ENCODE data around the gene CLEC12A. TPM values are rescaled to one million over a fixed set of nuclear protein-coding genes. Genes with fewer than 3 reads are reported as not detected.

CLEC12A gene
- total and polyA plus RNA-seq, 4 donors, result 2.3 to 4.7 (median 3.2) TPM

DNA sequence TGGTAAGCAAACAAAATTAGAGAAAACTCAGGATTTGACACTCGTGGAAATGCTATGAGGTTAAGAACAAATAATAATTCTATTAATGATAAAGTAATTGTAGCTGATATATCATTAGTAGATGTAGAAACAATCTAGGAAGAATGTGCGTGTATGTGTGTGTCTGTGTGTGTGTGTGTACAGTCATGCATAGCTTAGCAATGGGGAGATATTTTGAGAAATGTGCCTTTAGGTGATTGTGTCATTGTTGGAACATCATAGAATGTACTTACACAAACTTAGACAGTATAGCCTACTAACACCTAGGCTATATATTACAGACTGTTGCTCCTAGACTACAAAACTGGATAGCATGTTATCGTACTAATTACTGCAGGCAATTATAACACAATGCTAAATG, 44.3 kb upstream of the CLEC12A start:
- no peaks in the 10 kb centered on the region for H3K36me3 ChIP-seq (ENCODE audit: control insufficient read depth in 4 of 4, insufficient read depth in 3 of 4, low read depth in 1 of 4, low read length in 3 of 4)
- no peak overlapping the region for H3K9ac ChIP-seq (ENCODE audit: low read depth in 1 of 2, low read length in 2 of 2)
- WGBS, result 86% methylated on average over 3 of the region's 3 CpGs
- no peak for DNase-seq (ENCODE audit: low spot score)
- TF ChIP-seq JUND (IDR thresholded peaks at IDR 0.05), result no peak
- no peak for TF ChIP-seq FOXA1 (IDR thresholded peaks at IDR 0.05)
- H3K9me3 ChIP-seq (ENCODE audit: control insufficient read depth in 4 of 4, low read length in 3 of 4), result no peaks in the 10 kb centered on the region
- H3K4me3 ChIP-seq (ENCODE audit: low read depth in 1 of 3, low read length in 3 of 3), result no peak overlapping the region
- H3K27ac ChIP-seq (ENCODE audit: low read depth in 1 of 2, low read length in 2 of 2), result no peak overlapping the region
- H3K4me1 ChIP-seq (ENCODE audit: control insufficient read depth in 4 of 4, insufficient read depth in 4 of 4, low read length in 3 of 4), result peaks cover 0 to 2% (median 0%) of the 10 kb centered on the region in 4 donors
- H3K27me3 ChIP-seq (ENCODE audit: control insufficient read depth in 4 of 4, insufficient read depth in 4 of 4, low read length in 3 of 4), result no peaks in the 10 kb centered on the region

DNA sequence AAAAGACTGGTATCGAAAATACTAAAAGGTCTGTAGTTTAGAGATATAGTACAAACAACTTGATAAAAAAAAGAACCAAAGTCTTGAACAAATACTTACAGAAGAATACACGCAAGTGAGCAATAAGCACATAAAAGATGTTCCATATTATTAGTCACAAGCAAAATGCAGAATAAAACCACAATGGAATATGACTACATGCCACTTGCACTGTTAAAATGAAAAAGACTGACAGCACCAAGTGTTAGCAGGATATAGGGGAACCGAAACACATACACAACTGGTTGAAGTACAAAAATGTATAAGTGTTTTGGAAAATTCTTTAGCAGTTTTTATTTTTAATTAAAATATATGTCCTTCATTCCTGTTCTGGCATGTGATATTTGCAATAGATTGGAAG, 42.6 kb upstream of the CLEC12A start:
- no peak overlapping the region for H3K4me3 ChIP-seq (ENCODE audit: low read depth in 1 of 3, low read length in 3 of 3)
- peaks cover 0 to 2% (median 0%) of the 10 kb centered on the region in 4 donors for H3K4me1 ChIP-seq (ENCODE audit: control insufficient read depth in 4 of 4, insufficient read depth in 4 of 4, low read length in 3 of 4)
- no peak for DNase-seq (ENCODE audit: low spot score)
- WGBS, result 90% methylated on average over 3 of the region's 3 CpGs
- TF ChIP-seq JUND (IDR thresholded peaks at IDR 0.05) (no peak), SP1 (IDR thresholded peaks at IDR 0.05) (no peak), HNF4G (IDR thresholded peaks at IDR 0.05) (no peak), RAD21 (IDR thresholded peaks at IDR 0.05) (no peak), NR2F2 (IDR thresholded peaks at IDR 0.05) (no peak), FOXA2 (IDR thresholded peaks at IDR 0.05) (no peak), EGR1 (IDR thresholded peaks at IDR 0.05; ENCODE audit: low read depth in 2 of 2) (no peak), GABPA (IDR thresholded peaks at IDR 0.05 in 1 of 2, conservative IDR thresholded peaks at IDR 0.05 in 1 of 2) (no peak), RXRA (IDR thresholded peaks at IDR 0.05) (no peak), TAF1 (conservative IDR thresholded peaks at IDR 0.05) (no peak), FOXA1 (IDR thresholded peaks at IDR 0.05) (no peak), YY1 (IDR thresholded peaks at IDR 0.05) (no peak), HNF4A (conservative IDR thresholded peaks at IDR 0.05) (no peak)
- TF ChIP-seq, protein P1, sequence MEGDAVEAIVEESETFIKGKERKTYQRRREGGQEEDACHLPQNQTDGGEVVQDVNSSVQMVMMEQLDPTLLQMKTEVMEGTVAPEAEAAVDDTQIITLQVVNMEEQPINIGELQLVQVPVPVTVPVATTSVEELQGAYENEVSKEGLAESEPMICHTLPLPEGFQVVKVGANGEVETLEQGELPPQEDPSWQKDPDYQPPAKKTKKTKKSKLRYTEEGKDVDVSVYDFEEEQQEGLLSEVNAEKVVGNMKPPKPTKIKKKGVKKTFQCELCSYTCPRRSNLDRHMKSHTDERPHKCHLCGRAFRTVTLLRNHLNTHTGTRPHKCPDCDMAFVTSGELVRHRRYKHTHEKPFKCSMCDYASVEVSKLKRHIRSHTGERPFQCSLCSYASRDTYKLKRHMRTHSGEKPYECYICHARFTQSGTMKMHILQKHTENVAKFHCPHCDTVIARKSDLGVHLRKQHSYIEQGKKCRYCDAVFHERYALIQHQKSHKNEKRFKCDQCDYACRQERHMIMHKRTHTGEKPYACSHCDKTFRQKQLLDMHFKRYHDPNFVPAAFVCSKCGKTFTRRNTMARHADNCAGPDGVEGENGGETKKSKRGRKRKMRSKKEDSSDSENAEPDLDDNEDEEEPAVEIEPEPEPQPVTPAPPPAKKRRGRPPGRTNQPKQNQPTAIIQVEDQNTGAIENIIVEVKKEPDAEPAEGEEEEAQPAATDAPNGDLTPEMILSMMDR (IDR thresholded peaks at IDR 0.05; ENCODE audit: low read depth, low read length, missing input control), result no peak
- TF ChIP-seq, protein P2, sequence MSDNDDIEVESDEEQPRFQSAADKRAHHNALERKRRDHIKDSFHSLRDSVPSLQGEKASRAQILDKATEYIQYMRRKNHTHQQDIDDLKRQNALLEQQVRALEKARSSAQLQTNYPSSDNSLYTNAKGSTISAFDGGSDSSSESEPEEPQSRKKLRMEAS (IDR thresholded peaks at IDR 0.05), result no peak
- TF ChIP-seq, protein P3, sequence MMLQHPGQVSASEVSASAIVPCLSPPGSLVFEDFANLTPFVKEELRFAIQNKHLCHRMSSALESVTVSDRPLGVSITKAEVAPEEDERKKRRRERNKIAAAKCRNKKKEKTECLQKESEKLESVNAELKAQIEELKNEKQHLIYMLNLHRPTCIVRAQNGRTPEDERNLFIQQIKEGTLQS (IDR thresholded peaks at IDR 0.05), result no peak
- TF ChIP-seq, protein P4, sequence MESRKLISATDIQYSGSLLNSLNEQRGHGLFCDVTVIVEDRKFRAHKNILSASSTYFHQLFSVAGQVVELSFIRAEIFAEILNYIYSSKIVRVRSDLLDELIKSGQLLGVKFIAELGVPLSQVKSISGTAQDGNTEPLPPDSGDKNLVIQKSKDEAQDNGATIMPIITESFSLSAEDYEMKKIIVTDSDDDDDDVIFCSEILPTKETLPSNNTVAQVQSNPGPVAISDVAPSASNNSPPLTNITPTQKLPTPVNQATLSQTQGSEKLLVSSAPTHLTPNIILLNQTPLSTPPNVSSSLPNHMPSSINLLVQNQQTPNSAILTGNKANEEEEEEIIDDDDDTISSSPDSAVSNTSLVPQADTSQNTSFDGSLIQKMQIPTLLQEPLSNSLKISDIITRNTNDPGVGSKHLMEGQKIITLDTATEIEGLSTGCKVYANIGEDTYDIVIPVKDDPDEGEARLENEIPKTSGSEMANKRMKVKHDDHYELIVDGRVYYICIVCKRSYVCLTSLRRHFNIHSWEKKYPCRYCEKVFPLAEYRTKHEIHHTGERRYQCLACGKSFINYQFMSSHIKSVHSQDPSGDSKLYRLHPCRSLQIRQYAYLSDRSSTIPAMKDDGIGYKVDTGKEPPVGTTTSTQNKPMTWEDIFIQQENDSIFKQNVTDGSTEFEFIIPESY (IDR thresholded peaks at IDR 0.05), result no peak
- TF ChIP-seq, protein P5, sequence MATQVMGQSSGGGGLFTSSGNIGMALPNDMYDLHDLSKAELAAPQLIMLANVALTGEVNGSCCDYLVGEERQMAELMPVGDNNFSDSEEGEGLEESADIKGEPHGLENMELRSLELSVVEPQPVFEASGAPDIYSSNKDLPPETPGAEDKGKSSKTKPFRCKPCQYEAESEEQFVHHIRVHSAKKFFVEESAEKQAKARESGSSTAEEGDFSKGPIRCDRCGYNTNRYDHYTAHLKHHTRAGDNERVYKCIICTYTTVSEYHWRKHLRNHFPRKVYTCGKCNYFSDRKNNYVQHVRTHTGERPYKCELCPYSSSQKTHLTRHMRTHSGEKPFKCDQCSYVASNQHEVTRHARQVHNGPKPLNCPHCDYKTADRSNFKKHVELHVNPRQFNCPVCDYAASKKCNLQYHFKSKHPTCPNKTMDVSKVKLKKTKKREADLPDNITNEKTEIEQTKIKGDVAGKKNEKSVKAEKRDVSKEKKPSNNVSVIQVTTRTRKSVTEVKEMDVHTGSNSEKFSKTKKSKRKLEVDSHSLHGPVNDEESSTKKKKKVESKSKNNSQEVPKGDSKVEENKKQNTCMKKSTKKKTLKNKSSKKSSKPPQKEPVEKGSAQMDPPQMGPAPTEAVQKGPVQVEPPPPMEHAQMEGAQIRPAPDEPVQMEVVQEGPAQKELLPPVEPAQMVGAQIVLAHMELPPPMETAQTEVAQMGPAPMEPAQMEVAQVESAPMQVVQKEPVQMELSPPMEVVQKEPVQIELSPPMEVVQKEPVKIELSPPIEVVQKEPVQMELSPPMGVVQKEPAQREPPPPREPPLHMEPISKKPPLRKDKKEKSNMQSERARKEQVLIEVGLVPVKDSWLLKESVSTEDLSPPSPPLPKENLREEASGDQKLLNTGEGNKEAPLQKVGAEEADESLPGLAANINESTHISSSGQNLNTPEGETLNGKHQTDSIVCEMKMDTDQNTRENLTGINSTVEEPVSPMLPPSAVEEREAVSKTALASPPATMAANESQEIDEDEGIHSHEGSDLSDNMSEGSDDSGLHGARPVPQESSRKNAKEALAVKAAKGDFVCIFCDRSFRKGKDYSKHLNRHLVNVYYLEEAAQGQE (IDR thresholded peaks at IDR 0.05), result no peak
- H3K27ac ChIP-seq (ENCODE audit: low read depth in 1 of 2, low read length in 2 of 2), result no peak overlapping the region
- no peaks in the 10 kb centered on the region for H3K27me3 ChIP-seq (ENCODE audit: control insufficient read depth in 4 of 4, insufficient read depth in 4 of 4, low read length in 3 of 4)
- no peaks in the 10 kb centered on the region for H3K9me3 ChIP-seq (ENCODE audit: control insufficient read depth in 4 of 4, low read length in 3 of 4)
- H3K36me3 ChIP-seq (ENCODE audit: control insufficient read depth in 4 of 4, insufficient read depth in 3 of 4, low read depth in 1 of 4, low read length in 3 of 4), result no peaks in the 10 kb centered on the region
- H3K9ac ChIP-seq (ENCODE audit: low read depth in 1 of 2, low read length in 2 of 2), result no peak overlapping the region

Data from liver (tissue), 9 donors.